Measurements from ENCODE around the gene UMODL1. TPM values are rescaled to one million over a fixed set of nuclear protein-coding genes. Genes with fewer than 3 reads are reported as not detected.

Gene UMODL1
- total and polyA plus RNA-seq, 2 donors (not counting 1 experiment from before 2014, with no cell fraction given), result not detected

DNA sequence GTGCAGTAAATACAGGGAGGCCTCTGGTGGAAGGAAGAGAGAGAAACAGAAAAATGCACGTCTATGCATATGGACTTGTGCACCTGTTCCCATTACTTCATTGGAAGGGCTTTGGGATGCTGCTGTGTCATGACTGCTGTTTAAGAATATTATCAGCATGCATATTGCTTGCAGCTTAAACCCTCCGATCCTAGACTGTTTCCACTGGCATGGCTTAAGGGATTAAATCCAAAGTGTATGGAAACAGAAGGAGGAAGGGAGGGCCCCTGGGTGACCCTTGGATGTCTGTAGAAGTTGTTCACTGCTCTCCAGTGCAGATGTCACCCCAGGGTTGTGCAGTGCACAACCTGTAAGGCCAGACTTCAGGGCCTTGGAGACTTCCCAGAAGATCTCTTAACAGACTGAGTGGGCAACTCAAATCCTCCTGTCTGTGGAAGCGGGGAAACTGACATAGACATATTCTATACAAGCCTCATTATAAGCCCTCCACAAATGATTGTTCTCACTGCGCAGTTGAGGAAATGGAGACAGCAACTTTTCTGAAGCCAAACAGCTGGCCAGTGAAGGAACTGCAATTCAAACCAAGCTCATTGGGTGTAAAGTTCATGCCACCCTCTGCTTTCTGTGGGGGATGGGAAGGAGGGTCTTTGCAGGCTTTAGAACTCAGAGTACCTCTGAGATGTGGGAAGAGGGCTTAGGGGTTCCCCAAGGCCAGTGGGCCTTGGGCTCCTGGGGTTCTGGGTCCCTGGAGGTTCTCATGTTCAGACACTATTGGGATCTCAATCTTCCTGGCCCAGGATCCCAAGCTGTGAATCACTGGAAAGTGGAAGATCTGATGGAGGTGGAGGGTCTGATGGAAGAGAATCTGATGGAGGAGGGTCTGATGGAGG, 73.8 kb downstream of the UMODL1 start:
- Histone ChIP-seq H3K36me3 (ENCODE audit: control insufficient read depth, insufficient read depth, low read length) (no peaks in the 10 kb centered on the region), H3K4me2 (ENCODE audit: extremely low read depth, insufficient read depth, low read length) (no peak overlapping the region), H3K27me3 (ENCODE audit: control insufficient read depth, insufficient read depth, low read length) (no peaks in the 10 kb centered on the region), H3K27ac (ENCODE audit: insufficient read depth, low read length) (no peak overlapping the region), H3K9ac (ENCODE audit: insufficient read depth, low read length) (no peak overlapping the region), H3K79me2 (ENCODE audit: control insufficient read depth, insufficient read depth, low read length) (no peaks in the 10 kb centered on the region), H3K9me3 (ENCODE audit: control insufficient read depth, insufficient read depth, low read depth, low read length) (no peaks in the 10 kb centered on the region), H3K4me1 (ENCODE audit: control insufficient read depth, extremely low read depth, insufficient read depth, low read length) (no peaks in the 10 kb centered on the region), H3K4me3 (replicated peaks in 1 of 4; ENCODE audit: control extremely low read depth in 1 of 4, insufficient read depth in 1 of 4, low read depth in 3 of 4, low read length in 4 of 4) (no peak overlapping the region), H4K20me1 (ENCODE audit: control insufficient read depth, extremely low read depth, insufficient read depth, low read length) (no peaks in the 10 kb centered on the region), H2AFZ (ENCODE audit: low read length) (no peak overlapping the region)
- no peak for DNase-seq (ENCODE audit: low read depth in 2 of 2)
- TF ChIP-seq, protein P1, sequence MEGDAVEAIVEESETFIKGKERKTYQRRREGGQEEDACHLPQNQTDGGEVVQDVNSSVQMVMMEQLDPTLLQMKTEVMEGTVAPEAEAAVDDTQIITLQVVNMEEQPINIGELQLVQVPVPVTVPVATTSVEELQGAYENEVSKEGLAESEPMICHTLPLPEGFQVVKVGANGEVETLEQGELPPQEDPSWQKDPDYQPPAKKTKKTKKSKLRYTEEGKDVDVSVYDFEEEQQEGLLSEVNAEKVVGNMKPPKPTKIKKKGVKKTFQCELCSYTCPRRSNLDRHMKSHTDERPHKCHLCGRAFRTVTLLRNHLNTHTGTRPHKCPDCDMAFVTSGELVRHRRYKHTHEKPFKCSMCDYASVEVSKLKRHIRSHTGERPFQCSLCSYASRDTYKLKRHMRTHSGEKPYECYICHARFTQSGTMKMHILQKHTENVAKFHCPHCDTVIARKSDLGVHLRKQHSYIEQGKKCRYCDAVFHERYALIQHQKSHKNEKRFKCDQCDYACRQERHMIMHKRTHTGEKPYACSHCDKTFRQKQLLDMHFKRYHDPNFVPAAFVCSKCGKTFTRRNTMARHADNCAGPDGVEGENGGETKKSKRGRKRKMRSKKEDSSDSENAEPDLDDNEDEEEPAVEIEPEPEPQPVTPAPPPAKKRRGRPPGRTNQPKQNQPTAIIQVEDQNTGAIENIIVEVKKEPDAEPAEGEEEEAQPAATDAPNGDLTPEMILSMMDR (conservative IDR thresholded peaks at IDR 0.05 in 1 of 2, IDR thresholded peaks at IDR 0.05 in 1 of 2; ENCODE audit: low read depth in 1 of 2, low read length in 2 of 2), result no peak
- no peak for TF ChIP-seq EZH2 (IDR thresholded peaks at IDR 0.05; ENCODE audit: low read length, missing control alignments)

DNA sequence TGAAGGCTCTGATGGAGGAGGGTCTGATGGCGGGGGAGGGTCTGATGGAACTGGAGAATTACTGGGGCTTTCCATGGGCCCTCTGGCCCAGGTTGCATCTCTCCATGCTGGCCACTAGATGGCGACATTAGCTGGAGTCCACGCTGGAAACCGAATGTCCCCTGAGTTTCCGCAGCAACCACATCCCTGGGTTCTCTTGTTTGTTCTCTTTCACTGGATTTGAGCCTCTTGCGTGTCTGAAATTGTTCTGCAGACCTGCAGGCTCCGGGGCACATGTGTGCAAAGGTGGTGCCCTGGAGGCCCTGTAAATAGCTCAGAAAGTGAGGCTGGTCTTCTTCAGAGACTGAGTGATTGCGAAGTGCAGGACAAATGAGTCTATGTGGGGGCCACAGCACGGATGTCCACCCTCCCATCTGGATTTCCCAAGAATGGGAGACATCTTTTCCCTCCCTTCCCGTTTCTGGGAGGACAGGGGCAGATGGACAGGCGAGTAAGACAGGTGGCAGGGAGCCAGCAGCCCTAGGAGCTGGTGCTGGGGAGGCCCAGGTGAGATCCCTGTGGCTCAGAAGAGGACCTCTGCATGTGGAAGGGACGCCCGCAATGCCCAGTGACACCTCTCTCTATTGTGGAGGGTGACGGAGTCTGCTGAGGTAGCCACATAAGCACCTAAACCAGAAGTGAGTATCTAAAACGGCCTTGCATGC, 74.6 kb downstream of the UMODL1 start:
- Histone ChIP-seq H3K4me1 (ENCODE audit: control insufficient read depth, extremely low read depth, insufficient read depth, low read length) (no peaks in the 10 kb centered on the region), H3K4me3 (replicated peaks in 1 of 4; ENCODE audit: control extremely low read depth in 1 of 4, insufficient read depth in 1 of 4, low read depth in 3 of 4, low read length in 4 of 4) (no peak overlapping the region), H3K79me2 (ENCODE audit: control insufficient read depth, insufficient read depth, low read length) (no peaks in the 10 kb centered on the region), H3K9me3 (ENCODE audit: control insufficient read depth, insufficient read depth, low read depth, low read length) (no peaks in the 10 kb centered on the region), H2AFZ (ENCODE audit: low read length) (no peak overlapping the region), H3K4me2 (ENCODE audit: extremely low read depth, insufficient read depth, low read length) (no peak overlapping the region), H3K9ac (ENCODE audit: insufficient read depth, low read length) (no peak overlapping the region), H4K20me1 (ENCODE audit: control insufficient read depth, extremely low read depth, insufficient read depth, low read length) (no peaks in the 10 kb centered on the region), H3K27ac (ENCODE audit: insufficient read depth, low read length) (no peak overlapping the region), H3K27me3 (ENCODE audit: control insufficient read depth, insufficient read depth, low read length) (no peaks in the 10 kb centered on the region), H3K36me3 (ENCODE audit: control insufficient read depth, insufficient read depth, low read length) (no peaks in the 10 kb centered on the region)
- DNase-seq (ENCODE audit: low read depth in 2 of 2), result peak; percentile 29 to 66
- no peak for TF ChIP-seq EZH2 (IDR thresholded peaks at IDR 0.05; ENCODE audit: low read length, missing control alignments)
- TF ChIP-seq, protein P1 (conservative IDR thresholded peaks at IDR 0.05 in 1 of 2, IDR thresholded peaks at IDR 0.05 in 1 of 2; ENCODE audit: low read depth in 1 of 2, low read length in 2 of 2), result peak; percentile 92 to 94

DNA sequence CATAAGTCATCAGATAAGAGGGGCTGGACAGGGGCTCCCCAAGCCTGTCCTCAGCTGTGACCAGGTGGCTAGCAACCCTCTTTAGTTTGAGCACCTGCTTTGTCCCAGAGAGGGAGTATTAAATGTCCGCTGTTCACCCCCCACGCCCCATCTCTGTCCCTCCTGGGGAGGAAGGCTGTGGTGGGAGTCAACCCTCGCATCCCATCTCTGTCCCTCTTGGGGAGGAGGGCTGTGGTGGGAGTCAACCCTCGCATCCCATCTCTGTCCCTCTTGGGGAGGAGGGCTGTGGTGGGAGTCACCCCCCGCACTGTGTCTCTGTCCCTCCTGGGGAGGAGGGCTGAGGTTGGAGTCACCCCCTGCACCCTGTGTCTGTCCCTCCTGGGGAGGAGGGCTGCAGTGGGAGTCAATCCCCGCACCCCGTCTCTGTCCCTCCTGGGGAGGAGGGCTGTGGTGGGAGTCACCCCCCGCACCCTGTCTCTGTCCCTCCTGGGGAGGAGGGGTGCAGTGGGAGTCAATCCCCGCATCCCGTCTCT, 75.2 kb downstream of the UMODL1 start:
- no peak for DNase-seq (ENCODE audit: low read depth in 2 of 2)
- H3K9ac ChIP-seq (ENCODE audit: insufficient read depth, low read length), result no peak overlapping the region
- no peaks in the 10 kb centered on the region for H3K79me2 ChIP-seq (ENCODE audit: control insufficient read depth, insufficient read depth, low read length)
- H4K20me1 ChIP-seq (ENCODE audit: control insufficient read depth, extremely low read depth, insufficient read depth, low read length), result no peaks in the 10 kb centered on the region
- no peak overlapping the region for H3K4me2 ChIP-seq (ENCODE audit: extremely low read depth, insufficient read depth, low read length)
- H3K4me3 ChIP-seq (replicated peaks in 1 of 4; ENCODE audit: control extremely low read depth in 1 of 4, insufficient read depth in 1 of 4, low read depth in 3 of 4, low read length in 4 of 4), result no peak overlapping the region
- no peak overlapping the region for H2AFZ ChIP-seq (ENCODE audit: low read length)
- H3K36me3 ChIP-seq (ENCODE audit: control insufficient read depth, insufficient read depth, low read length), result no peaks in the 10 kb centered on the region
- H3K4me1 ChIP-seq (ENCODE audit: control insufficient read depth, extremely low read depth, insufficient read depth, low read length), result no peaks in the 10 kb centered on the region
- no peaks in the 10 kb centered on the region for H3K27me3 ChIP-seq (ENCODE audit: control insufficient read depth, insufficient read depth, low read length)
- no peak for TF ChIP-seq EZH2 (IDR thresholded peaks at IDR 0.05; ENCODE audit: low read length, missing control alignments)
- TF ChIP-seq, protein P1 (conservative IDR thresholded peaks at IDR 0.05 in 1 of 2, IDR thresholded peaks at IDR 0.05 in 1 of 2; ENCODE audit: low read depth in 1 of 2, low read length in 2 of 2), result no peak
- H3K9me3 ChIP-seq (ENCODE audit: control insufficient read depth, insufficient read depth, low read depth, low read length), result no peaks in the 10 kb centered on the region
- no peak overlapping the region for H3K27ac ChIP-seq (ENCODE audit: insufficient read depth, low read length)

Measured in fibroblast of lung (primary cell).